Caco-2 (cell line): Measurements from ENCODE around the gene CXCR6. TPM values are rescaled to one million over a fixed set of nuclear protein-coding genes. Genes with fewer than 3 reads are reported as not detected.

Experiments
- BruUV-seq: library from RNA; stranded (reverse); fragments of 400-500 nt; replicated peaks from 2 replicates; lab custom pipeline; 2021; lab: Mats Ljungman, UMichigan
- CTCF ChIA-PET: fragments of 300-600 bp; sonication (Branson Sonifier 250); formaldehyde crosslinking; loops from one replicate; lab custom pipeline; 2022; ENCODE audit warnings: antibody characterized with exemption; lab: Charles Lee
- POLR2A ChIA-PET: fragments of 300-600 bp; sonication (Branson Sonifier 250); formaldehyde crosslinking; loops from one replicate; lab custom pipeline; 2022; ENCODE audit warnings: antibody characterized with exemption; lab: Charles Lee
- DNase-seq, 2 experiments: peaks; one replicate each; pipeline versions ENCODE4 v3.0.0 to v3.0.0-alpha.2; 2020 to 2022
- H3K27me3 ChIP-seq: replicated peaks from 2 replicates; pipeline ENCODE4 v1.6.0; 2011; ENCODE audit warnings: low read length; ENCODE audit not compliant: control insufficient read depth, insufficient read depth
- H3K36me3 ChIP-seq: 2 replicates; pipeline ENCODE4 v1.5.1; 2011; ENCODE audit warnings: low read length; ENCODE audit not compliant: control insufficient read depth, insufficient read depth
- H3K4me1 ChIP-seq: fragments of 250-450 bp; sonication (Bioruptor Pico); 2 replicates; pipeline ENCODE4 v1.5.1; 2020; ENCODE audit warnings: mild to moderate bottlenecking
- H3K4me3 ChIP-seq: 2 replicates; pipeline ENCODE4 v1.5.1; 2011; ENCODE audit warnings: low read depth, mild to moderate bottlenecking, control low read depth, low read length
- H3K9me3 ChIP-seq: fragments of 250-450 bp; sonication (Bioruptor Pico); 2 replicates; pipeline ENCODE4 v1.5.1; 2020; ENCODE audit warnings: mild to moderate bottlenecking, moderate library complexity
- H3K27ac Mint-ChIP-seq: one replicate; pipeline ENCODE4 v1.8.0; 2022; ENCODE audit warnings: mixed read lengths; ENCODE audit not compliant: unreplicated experiment
- H3K27me3 Mint-ChIP-seq: one replicate; pipeline ENCODE4 v1.8.0; 2022; ENCODE audit warnings: mixed read lengths; ENCODE audit not compliant: insufficient read depth, unreplicated experiment
- H3K36me3 Mint-ChIP-seq: one replicate; pipeline ENCODE4 v1.8.0; 2022; ENCODE audit warnings: mild to moderate bottlenecking, mixed read lengths; ENCODE audit not compliant: insufficient read depth, unreplicated experiment
- H3K4me1 Mint-ChIP-seq: one replicate; pipeline ENCODE4 v1.8.0; 2022; ENCODE audit warnings: low read depth, mixed read lengths; ENCODE audit not compliant: unreplicated experiment
- H3K4me3 Mint-ChIP-seq: one replicate; pipeline ENCODE4 v1.8.0; 2022; ENCODE audit warnings: mild to moderate bottlenecking, moderate library complexity, mixed read lengths; ENCODE audit not compliant: unreplicated experiment
- H3K9me3 Mint-ChIP-seq: one replicate; pipeline ENCODE4 v1.8.0; 2022; ENCODE audit warnings: mixed read lengths; ENCODE audit not compliant: unreplicated experiment
- CTCF ChIP-seq, 2 experiments: fragments of 200-600 bp in 1 of 2; IDR thresholded peaks; 1 replicate in 1 of 2; 2 replicates in 1 of 2; pipeline versions ENCODE4 v1.5.1 to v1.8.0; 2011 to 2022; ENCODE audit warnings: antibody characterized with exemption in 1 of 2, control low read depth in 1 of 2, inconsistent platforms in 1 of 2, low read depth in 1 of 2, low read length in 1 of 2, mild to moderate bottlenecking in 1 of 2, moderate library complexity in 1 of 2; ENCODE audit not compliant: insufficient read depth in 1 of 2, severe bottlenecking in 1 of 2, unreplicated experiment in 1 of 2
- intact Hi-C: fragments of 100-400 bp; cut with micrococcal nuclease; formaldehyde crosslinking; loops from one replicate; pipeline ENCODE4 v1.10.0; 2022; ENCODE audit not compliant: unreplicated experiment
- total RNA-seq: library from RNA; stranded (reverse); gene quantifications from 2 replicates; pipeline ENCODE4 v1.2.3, GENCODE V29; 2022

CXCR6 gene
- total RNA-seq, 1 experiment from 2014 or later: not detected

DNA sequence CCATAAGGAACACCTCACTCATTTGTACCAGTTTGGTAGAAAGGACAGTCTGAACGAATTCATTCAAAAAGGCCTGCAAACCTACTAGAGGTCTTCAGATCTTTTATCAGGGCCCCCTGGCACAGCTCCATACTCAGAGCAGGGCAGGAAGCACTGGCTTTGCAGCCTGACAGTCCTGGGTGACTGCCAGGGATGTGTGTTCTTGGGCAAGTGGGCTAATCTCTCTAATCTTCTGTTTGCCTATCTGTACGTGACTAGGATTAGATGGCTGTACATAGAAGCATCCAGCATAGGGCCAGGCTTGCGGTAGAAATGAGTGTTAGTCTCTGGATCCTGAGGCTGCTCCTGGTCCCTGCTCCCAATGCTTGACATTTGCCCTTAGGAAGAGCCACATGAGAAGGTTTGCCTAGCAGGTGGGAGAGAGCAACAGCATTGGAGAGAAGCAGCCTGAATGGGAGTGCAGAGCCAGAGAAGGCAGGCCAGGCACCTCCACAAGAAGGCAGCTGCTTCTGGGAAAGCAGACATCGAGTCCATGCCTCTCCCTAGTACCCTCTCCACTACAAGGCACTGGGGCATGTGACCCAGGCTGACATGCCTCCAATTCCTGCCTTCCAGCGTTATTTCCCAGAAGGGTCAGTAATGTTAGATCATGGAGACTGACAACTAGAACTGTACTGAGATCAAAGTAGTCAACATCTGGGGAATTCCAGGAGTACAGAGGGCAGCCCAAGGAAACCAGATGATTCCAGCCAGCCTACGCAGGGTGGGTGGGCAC is 1.0 kb upstream of the CXCR6 start:
- DNase-seq: no peak
- Histone ChIP-seq H3K27me3 (no peaks in the 10 kb centered on the region), H3K4me3 (no peak overlapping the region), H3K4me1 (no peaks in the 10 kb centered on the region), H3K9me3 (no peaks in the 10 kb centered on the region), H3K36me3 (peaks cover 2% of the 10 kb centered on the region; the same call in 1 of the 2 replicates)
- TF ChIP-seq CTCF (IDR thresholded peaks at IDR 0.05; ENCODE audit: insufficient read depth in 1 of 2, low read depth in 1 of 2, low read length in 1 of 2, severe bottlenecking in 1 of 2, unreplicated experiment in 1 of 2): no peak
- H3K27me3 Mint-ChIP-seq: no peaks in the 10 kb centered on the region
- intact Hi-C loops: loop anchor here (1.0 kb wide), 1 partner anchor 436 kb away; no protein-coding TSS in a partner anchor
- BruUV-seq: no TSS peak
- no peak overlapping the region for H3K27ac Mint-ChIP-seq
- H3K36me3 Mint-ChIP-seq: peaks cover 9% of the 10 kb centered on the region
- ChIA-PET CTCF (no interaction called here), POLR2A (no interaction called here)
- peaks cover 14% of the 10 kb centered on the region for H3K4me1 Mint-ChIP-seq
- H3K9me3 Mint-ChIP-seq: peaks cover 11% of the 10 kb centered on the region
- no peak overlapping the region for H3K4me3 Mint-ChIP-seq

DNA sequence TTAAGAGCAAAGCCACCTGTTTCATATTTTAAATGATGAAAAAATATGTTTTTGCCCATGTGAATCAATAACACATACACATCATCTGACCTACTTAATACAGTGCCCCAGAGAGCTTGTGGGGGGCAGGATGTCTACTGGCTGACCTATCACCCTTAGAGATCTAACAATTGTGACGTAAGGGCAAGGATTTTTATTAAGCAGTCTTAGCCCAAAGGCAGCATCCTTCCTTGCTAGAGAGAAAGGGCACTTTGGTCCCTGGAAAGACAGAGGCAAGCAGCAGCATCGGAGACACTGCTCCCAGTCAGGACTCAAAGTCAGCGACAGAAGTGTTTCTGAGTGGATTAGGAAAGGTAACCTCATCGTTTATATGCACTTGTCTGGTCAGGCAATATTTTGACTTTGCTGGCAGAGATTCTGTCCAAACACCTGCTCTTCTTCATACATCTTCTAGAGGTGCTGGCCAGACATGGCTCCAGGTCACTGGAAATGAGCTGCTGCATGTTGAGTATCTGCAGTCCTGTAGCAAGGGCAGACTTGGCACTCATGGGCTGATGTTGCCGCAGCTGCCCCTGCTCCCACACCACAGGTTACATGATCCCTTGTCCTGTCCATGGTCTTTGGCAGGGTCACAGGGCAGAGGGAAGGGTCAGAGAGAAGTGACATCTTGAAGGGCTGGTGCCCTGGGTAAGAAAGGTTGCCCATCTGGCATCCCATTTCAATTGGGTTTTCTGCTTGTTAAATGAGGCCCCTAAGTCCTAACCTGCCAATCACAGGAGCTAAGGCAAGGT is 1.8 kb downstream of the CXCR6 start:
- H3K27ac Mint-ChIP-seq: no peak overlapping the region
- peak in 1 of 2 experiments; percentile 10 for DNase-seq
- Histone ChIP-seq H3K27me3 (no peaks in the 10 kb centered on the region), H3K4me1 (no peaks in the 10 kb centered on the region), H3K4me3 (no peak overlapping the region), H3K9me3 (no peaks in the 10 kb centered on the region), H3K36me3 (peaks cover 2% of the 10 kb centered on the region; the same call in 1 of the 2 replicates)
- no TSS peak for BruUV-seq
- H3K36me3 Mint-ChIP-seq: peaks cover 9% of the 10 kb centered on the region
- no peaks in the 10 kb centered on the region for H3K27me3 Mint-ChIP-seq
- peaks cover 11% of the 10 kb centered on the region for H3K9me3 Mint-ChIP-seq
- ChIA-PET CTCF (no interaction called here), POLR2A (no interaction called here)
- intact Hi-C loops: no loop called here
- H3K4me1 Mint-ChIP-seq: peaks cover 14% of the 10 kb centered on the region
- no peak for TF ChIP-seq CTCF (IDR thresholded peaks at IDR 0.05; ENCODE audit: insufficient read depth in 1 of 2, low read depth in 1 of 2, low read length in 1 of 2, severe bottlenecking in 1 of 2, unreplicated experiment in 1 of 2)
- H3K4me3 Mint-ChIP-seq: no peak overlapping the region

- Mint-ChIP-seq H3K36me3 (peaks cover 9% of the 10 kb centered on the region), H3K9me3 (no peaks in the 10 kb centered on the region), H3K4me3 (no peak overlapping the region), H3K27me3 (no peaks in the 10 kb centered on the region), H3K4me1 (peaks cover 8% of the 10 kb centered on the region), H3K27ac (no peak overlapping the region)
- intact Hi-C loops: no loop called here
- H3K4me1 ChIP-seq: no peaks in the 10 kb centered on the region
- H3K27me3 ChIP-seq: no peaks in the 10 kb centered on the region
- no peak overlapping the region for H3K4me3 ChIP-seq
- no TSS peak for BruUV-seq
- ChIA-PET CTCF (no interaction called here), POLR2A (no interaction called here)
- H3K9me3 ChIP-seq: no peaks in the 10 kb centered on the region
- TF ChIP-seq CTCF (IDR thresholded peaks at IDR 0.05; ENCODE audit: insufficient read depth in 1 of 2, low read depth in 1 of 2, low read length in 1 of 2, severe bottlenecking in 1 of 2, unreplicated experiment in 1 of 2): no peak
- peaks cover 2% of the 10 kb centered on the region; the same call in 1 of the 2 replicates for H3K36me3 ChIP-seq
- DNase-seq: no peak
Measured at GRCh38 chr3:45946307-45946706, 3.0 kb downstream of the CXCR6 start.
